ENCODE data around the gene PEX11B.

DNA sequence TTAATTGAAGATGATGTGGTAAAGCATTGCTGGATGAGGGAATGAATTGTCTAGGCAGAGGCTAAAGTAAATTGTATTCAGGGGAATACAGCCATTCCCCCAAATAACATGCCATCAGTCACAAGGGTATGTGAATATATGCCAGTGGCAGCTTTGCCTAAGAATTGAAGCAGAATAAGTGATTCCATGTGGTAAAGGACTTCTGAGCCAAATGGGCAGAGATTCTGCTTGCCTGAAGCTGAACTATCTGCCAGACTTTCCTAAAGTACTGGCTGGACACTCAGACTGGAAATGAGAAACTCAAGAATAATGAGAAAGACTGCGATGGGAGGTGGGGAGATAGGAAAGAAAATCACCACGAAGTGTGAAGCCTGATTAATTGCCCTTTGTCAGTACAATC lies 36.9 kb upstream of the PEX11B start:
- no peak for TF ChIP-seq EP300 (IDR thresholded peaks at IDR 0.05; ENCODE audit: borderline replicate concordance in 1 of 2, low read depth in 2 of 2, low read length in 2 of 2)
- TF ChIP-seq SUZ12 (IDR thresholded peaks at IDR 0.05; ENCODE audit: low read length) = no peak
- TF ChIP-seq, protein P1, sequence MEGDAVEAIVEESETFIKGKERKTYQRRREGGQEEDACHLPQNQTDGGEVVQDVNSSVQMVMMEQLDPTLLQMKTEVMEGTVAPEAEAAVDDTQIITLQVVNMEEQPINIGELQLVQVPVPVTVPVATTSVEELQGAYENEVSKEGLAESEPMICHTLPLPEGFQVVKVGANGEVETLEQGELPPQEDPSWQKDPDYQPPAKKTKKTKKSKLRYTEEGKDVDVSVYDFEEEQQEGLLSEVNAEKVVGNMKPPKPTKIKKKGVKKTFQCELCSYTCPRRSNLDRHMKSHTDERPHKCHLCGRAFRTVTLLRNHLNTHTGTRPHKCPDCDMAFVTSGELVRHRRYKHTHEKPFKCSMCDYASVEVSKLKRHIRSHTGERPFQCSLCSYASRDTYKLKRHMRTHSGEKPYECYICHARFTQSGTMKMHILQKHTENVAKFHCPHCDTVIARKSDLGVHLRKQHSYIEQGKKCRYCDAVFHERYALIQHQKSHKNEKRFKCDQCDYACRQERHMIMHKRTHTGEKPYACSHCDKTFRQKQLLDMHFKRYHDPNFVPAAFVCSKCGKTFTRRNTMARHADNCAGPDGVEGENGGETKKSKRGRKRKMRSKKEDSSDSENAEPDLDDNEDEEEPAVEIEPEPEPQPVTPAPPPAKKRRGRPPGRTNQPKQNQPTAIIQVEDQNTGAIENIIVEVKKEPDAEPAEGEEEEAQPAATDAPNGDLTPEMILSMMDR (IDR thresholded peaks at IDR 0.05; ENCODE audit: control extremely low read depth in 1 of 3, insufficient read depth in 1 of 3, low read depth in 1 of 3, low read length in 3 of 3) = no peak
- TF ChIP-seq JUND (IDR thresholded peaks at IDR 0.05; ENCODE audit: low read length) = no peak
- no peak for TF ChIP-seq KDM1A (IDR thresholded peaks at IDR 0.05; ENCODE audit: borderline replicate concordance, low read length)
- TF ChIP-seq GTF2F1 (IDR thresholded peaks at IDR 0.05; ENCODE audit: borderline replicate concordance, low read depth, low read length) = no peak
- TF ChIP-seq, protein P2, sequence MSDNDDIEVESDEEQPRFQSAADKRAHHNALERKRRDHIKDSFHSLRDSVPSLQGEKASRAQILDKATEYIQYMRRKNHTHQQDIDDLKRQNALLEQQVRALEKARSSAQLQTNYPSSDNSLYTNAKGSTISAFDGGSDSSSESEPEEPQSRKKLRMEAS (IDR thresholded peaks at IDR 0.05) = no peak
- TF ChIP-seq NANOG (IDR thresholded peaks at IDR 0.05; ENCODE audit: insufficient read depth, low read depth, low read length, poor library complexity, severe bottlenecking) = no peak
- TF ChIP-seq BRCA1 (IDR thresholded peaks at IDR 0.05; ENCODE audit: low read depth, low read length) = no peak
- no peak for TF ChIP-seq ZNF274 (IDR thresholded peaks at IDR 0.05; ENCODE audit: borderline replicate concordance, extremely low read depth, low read length)
- no peak for TF ChIP-seq POLR2A (IDR thresholded peaks at IDR 0.05; ENCODE audit: control extremely low read depth in 1 of 2, low read depth in 2 of 2, low read length in 2 of 2)
- no peak for TF ChIP-seq CREB1 (IDR thresholded peaks at IDR 0.05)
